Stimulated activated naive CD8-positive, alpha-beta T cell treated with anti-CD3 and anti-CD28 coated beads, Interleukin-15, Interleukin-2, amounts not matched to agents 100 U/mL and 50 U/mL, for 24 hours (primary cell): Measurements from ENCODE around the gene CFL1.
A peak's percentile ranks its signal among the peaks of the same experiment; 100 is the strongest.

Experiments used
- ATAC-seq: fragments of 150-1000 bp; cut with Tn5 transposase; one replicate; pipeline ENCODE4 v1.10.0; 2021
- DNase-seq: peaks from one replicate; pipeline ENCODE4 v3.0.0; 2021

Gene CFL1

DNA sequence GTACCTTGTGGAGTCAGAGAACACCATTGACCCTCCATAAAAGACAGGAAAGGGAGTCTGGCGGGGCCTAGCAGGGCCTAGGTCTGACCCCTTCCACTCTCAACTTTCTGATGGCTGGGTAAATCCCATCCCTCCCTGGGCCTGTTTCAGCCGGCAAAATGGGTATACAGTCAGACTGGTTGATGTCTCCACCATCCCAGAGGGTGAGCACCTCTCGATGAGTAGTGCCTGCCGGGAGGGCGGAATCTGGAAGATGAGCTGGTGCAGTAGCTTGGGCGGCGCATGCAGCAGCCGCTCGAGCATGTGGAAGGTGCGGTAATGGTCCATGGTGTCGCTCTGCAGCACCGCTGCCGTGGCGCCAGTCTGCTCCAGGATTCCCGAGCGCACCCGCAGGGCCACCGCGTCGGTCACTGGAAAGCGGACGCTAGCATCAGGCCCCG is 29.8 kb upstream of the CFL1 start:
- ATAC-seq, result no peak
- no peak for DNase-seq

DNA sequence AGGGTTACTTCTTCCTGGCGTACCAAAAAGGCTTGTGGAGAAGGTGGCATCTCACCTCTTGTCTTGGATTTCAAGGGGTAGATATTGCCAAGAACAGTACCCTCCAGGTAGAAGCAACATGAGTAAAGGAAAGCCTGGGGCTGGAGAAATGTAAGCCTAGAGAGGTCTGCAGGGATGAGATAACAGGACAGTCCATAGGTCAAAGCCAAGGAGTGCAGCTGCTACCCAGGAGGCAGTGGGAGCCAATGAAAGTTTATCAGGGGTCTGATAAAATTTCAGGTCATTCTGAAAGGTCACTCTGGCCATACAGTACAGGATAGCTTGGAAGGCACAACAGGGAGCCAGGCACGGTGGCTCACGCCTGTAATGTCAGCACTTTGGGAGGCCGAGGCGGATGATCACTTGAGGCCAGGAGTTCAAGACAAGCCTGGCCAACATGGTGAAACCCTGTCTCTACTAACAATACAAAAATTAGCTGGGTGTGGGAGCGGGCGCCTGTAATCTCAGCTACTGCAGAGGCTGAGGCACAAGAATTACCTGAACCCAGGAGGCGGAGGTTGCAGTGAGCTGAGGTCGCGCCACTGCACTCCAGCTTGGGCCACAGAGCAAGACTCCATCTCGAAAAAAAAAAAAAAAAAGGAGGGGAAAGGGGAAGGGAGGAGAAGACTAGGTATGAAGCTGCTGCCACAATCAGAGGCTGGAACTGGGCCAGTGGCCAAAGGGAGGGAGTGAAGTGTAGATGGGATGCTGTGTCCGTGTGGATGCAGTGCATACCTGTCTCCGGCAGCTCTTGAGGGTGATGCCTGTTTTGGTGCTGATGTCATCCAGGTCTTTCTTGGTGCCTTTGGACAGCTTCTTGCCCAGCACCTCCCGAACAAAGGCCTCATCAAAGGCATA is 29.1 kb upstream of the CFL1 start:
- no peak for DNase-seq
- no peak for ATAC-seq

DNA sequence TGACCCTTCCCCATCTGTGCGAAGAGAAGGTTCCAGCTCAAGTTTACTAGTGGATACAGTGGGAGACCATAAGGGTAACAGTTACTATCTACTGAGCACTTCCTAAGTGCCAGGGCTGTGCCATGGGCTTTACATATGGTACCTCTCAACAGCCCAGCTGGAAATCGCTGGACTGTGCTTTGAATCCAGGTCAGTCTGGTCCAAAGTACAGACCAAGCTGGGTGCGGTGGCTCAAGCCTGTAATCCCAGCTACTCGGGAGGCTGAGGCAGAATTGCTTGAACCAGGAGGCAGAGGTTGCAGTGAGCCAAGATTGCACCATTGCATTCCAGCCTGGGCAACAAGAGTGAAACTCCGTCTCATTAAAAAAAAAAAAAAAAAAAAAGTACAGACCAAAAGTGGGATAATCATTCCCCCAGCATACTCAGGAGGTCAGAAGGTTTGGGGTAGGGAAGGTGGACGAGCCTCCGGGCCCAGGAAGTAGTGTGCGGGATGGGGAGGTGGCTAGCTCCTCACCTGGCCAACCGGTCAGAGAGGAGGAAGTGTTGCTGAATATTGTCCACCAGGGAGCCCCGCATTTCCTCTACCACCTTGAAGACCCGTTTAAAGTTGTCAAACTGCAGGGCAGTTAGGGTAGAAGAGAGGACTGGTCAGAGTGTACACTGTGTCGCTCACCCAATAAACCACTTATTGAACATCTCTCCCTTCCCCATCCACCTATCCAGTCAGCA is 28.0 kb upstream of the CFL1 start:
- DNase-seq (no peak), ATAC-seq (no peak)

DNA sequence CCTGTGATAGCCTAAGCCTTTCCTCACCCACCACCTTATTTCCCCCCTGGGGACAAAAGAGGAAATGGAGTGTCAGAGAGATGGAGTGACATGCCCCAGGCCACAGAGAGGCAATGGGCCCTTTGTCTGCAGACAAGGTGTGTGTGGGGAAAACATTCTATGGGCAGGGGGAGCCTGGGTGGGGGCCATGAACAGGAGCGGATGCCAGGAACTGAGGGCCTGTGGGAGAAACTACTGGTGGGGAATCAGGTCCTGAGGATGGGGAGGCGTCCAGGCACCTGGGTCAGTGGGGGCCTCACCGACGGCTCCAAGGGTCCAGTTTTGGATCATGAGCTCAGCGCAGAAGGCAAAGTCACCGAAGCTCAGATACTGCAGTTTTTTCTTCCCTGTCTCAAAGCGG is 27.3 kb upstream of the CFL1 start:
- ATAC-seq, result no peak

DNA sequence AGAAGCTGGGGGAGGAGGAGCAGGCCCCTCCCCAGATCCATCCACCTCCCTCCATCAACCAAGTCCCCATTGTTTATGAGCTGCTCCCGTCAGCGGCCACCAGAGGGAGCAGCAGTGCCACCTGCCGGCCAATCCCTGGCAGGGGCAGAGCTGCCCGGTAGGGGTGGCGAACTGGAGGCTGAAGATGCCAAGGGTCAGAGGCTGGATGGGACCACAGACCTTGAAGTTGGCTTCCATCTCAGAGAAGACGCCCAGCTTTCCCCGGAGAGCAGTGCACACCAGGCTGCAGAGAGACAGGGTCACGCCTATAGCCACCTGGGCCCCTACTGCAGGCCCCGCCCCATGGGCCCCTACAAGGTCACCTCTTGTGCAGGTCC is 26.7 kb upstream of the CFL1 start:
- peak; percentile 44 for ATAC-seq
- peak; percentile 88 for DNase-seq

More for the DNA sequence above, 27.3 kb upstream of the CFL1 start:
- DNase-seq, result no peak

DNA sequence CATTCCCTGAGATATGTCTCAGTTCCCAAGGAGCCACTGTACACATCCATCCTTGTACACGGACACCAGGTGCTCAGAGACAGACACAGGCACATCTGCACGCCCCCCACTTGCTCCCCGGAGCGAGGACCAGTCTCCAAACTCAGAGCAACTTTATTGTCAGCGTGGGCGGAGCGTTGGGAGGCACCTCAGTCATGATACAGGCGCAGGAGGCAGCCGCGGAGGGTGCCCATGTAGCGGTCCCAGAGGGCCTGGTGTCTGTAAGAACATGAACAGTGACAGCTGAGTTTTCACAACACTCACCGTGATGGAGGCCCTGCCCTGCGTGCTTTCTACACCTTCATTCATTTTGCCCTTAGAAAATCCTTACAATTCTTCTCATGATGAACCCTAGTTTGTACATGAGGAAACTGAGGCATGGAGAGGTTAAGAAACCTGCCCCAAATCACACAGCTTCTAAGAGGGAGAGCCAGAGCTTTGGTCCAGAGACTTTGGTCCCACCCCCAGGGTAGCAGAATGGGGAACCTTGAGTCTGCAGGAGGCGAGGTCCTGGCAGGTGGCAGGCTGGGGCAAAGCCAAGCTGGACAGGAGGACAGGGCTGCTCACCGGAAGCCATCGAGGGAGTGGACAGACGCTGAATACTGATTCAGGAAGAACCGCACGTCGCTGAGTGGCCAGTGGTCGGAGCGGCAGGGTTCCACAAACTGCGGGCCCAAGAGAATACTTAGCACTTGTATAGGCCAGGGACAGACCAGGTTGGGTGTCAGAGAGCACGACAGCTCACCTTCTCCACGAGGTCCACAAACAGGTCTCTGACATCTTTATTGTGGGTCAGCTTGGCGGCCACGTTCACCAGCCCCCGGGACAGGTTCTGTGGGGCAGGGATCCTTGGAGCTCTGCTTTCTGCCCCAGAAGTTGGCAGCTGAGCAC is 26.1 kb upstream of the CFL1 start:
- no peak for DNase-seq
- ATAC-seq, result no peak

DNA sequence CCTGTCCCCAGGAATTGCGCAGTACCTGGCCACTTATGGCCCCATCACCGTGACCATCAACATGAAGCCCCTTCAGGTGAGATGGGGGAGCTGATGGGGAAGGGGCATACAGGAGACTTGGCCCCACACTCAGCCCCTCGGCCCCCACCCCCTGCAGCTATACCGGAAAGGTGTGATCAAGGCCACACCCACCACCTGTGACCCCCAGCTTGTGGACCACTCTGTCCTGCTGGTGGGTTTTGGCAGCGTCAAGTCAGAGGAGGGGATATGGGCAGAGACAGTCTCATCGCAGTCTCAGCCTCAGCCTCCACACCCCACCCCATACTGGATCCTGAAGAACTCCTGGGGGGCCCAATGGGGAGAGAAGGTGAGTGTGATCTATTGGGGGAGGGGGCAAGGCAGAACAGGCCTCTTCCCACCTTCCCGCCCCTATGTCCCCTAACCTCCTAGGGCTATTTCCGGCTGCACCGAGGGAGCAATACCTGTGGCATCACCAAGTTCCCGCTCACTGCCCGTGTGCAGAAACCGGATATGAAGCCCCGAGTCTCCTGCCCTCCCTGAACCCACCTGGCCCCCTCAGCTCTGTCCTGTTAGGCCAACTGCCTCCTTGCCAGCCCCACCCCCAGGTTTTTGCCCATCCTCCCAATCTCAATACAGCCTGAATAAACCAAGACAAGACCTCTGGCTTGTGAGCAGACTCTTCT is 25.2 kb upstream of the CFL1 start:
- no peak for DNase-seq
- ATAC-seq, result no peak

DNA sequence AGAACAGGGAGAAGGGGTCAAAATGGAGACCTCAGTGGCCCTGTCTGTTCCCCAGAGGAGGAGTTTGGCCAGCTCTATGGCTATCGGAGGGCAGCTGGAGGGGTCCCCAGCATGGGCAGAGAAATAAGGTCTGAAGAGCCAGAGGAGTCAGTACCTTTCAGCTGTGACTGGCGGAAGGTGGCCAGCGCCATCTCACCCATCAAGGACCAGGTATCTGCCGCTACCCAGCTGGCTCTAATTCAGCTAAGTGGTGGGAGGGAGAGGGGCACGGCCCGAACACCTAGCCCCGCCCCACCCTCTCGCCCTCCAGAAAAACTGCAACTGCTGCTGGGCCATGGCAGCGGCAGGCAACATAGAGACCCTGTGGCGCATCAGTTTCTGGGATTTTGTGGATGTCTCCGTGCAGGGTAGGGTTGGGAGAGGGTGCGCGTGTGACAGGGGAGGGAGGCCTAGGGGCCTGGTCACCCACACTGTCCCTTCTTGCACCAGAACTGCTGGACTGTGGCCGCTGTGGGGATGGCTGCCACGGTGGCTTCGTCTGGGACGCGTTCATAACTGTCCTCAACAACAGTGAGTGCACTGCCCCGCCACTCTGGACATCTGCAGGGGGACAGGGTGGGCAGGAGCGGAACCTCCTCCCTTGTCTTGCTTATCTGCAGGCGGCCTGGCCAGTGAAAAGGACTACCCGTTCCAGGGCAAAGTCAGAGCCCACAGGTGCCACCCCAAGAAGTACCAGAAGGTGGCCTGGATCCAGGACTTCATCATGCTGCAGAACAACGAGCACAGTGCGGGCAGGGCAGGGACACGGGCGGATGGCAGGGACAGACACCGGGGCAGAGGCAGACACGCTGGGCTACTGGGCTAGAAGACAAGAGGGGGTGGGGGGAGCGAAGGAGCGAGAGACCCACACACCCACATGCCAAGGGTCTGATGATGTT is 24.4 kb upstream of the CFL1 start:
- ATAC-seq (no peak), DNase-seq (no peak)

DNA sequence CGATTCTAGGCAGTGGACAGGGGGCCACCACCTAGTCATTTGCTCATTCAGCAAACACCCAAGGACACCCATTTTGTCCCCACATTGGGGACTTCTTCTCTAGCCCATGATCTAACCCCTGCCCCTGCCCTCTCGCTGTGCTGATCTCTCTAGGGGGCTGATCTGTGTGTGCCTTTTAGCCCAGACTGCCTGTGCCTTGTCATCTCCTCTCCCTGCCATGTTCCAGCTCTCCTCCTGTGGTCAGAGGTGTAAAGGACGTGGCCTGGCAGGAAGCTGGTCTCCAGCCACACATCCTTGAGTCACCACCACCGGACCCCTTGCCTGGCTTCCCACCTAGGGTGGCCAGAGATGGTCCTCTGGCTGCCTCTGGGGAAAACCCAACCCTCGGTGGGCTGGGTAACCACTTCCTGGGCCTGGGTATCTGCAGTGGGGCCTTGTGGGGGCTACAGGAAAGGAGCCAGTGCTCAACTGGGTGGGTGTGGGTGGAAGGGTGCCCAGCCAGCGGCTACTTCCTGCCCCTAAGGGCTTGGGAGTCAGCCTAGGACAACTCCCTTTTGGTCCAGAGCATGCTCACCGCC is 23.0 kb upstream of the CFL1 start:
- ATAC-seq, result peak; percentile 36
- peak; percentile 50 for DNase-seq

DNA sequence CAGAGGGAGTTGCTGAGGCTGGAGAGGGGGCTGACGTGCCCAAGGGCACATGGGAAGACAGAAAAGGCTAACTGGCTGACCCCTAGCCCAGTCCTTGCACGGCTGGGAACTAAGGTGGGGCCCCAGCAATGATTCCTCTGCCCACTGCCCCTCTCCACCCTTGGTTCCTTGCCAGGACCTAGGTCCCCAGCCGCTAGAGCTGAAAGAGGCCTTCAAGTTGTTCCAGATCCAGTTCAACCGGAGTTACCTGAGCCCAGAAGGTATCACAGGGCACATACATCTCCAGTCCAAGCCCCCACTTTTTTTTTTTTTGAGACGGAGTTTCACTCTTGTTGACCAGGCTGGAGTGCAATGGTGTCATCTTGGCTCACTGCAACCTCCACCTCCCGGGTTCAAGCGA is 22.0 kb upstream of the CFL1 start:
- DNase-seq, result no peak
- no peak for ATAC-seq

DNA sequence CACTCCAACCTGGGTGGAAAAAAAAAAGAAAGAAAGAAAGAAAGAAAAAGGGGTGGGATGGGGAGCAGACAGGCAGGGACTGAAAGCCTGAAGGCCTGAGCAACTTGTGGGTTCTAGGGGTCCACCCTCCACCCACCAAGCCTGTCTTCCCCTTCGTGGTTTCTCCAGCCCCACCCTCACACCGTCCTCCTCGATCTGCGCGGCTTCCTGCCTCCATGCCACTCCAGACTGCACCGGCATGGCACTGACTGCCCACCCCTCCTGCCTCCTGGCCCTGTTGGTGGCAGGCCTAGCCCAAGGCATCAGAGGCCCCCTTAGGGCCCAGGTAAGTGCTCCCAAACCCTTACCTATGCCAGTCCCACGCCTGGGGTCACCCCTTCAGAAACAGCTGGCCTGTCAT is 21.6 kb upstream of the CFL1 start, which contains the start of gene CTSW:
TSS of gene CTSW (plus strand) at position 221 of the 400 bp plus-strand sequence. CDS start at position 239, 18 bp downstream.
- DNase-seq, result peak; percentile 72
- ATAC-seq, result peak; percentile 76

DNA sequence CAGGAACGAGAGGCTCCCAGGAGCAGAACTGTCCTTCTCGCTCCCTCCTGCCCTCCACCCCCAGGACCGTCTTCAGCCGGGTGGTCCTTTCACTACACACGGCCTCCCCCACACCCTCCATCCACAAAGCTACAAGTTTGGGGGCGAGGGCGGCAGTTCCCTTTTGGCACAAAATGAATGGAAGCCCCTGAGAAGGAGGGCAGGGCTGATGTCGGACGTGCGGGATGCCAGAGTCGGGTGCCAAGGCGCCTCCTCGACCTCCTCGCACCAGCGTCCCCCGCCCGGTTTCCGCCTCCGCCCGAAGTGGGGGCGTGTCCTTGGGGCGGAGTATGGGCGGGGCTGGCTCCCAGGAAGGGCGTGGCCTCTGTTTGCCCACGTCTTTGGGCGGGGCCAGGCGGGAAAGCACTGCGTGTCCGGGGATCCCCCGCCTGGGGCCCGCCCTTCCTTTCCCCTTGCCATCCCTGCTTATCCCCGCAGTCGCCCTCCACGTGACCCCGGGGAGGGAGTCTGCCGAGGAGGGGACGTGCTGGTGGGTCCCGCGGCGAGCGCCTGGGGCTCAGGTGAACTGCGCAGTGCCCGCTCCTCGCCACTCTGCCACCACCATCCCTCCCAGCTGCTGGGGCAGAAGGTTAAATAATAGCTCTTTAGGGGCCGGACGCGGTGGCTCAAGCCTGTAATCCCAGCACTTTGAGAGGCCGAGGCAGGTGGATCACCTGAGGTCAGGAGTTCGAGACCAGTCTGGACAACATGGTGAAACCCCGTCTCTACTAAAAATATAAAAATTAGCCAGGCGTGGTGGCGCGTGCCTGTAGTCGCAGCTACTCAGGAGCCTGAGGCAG is 15.6 kb upstream of the CFL1 start:
- peak; percentile 98 for DNase-seq
- peak; percentile 86 for ATAC-seq

DNA sequence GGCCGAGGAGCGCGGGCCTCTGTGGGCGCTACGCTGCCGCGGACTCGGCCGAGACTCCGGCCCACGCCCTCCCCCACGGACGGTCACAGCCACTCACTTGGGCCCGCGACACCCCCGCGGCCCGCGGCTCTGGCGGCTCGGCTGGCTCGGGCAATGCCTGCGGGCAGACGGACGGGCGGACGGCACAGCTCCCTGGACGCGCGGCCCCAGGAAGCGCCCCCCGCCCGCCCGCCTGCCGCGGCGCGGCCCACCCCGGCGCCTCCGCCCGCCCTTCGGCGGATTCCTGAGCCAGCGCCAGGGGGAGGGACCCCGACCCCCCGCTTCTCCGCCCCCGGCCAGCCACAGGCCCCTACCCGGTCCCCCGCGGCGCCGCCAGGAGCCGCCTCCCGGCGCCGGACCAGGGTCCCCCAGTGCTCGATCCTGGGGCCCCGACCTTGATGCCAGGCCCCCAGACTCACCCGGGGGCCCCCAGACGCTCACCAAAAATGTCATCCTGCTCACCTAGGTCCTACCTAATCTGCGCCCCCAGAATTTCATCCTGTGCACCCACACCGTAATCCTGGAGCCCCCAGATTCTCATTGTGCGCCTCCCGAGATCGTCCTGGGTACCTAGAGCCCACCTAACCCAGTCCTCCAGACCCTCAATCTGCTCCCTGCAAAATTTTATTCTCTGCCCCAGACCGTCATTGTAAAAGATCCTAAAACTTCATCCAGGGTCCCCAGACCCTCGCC is 14.8 kb upstream of the CFL1 start, which contains the start of gene EFEMP2:
TSS of gene EFEMP2 (minus strand) at position 215 of the 732 bp plus-strand sequence. CDS start 446 bp downstream, outside the sequence.
- DNase-seq (no peak), ATAC-seq (no peak)

DNA sequence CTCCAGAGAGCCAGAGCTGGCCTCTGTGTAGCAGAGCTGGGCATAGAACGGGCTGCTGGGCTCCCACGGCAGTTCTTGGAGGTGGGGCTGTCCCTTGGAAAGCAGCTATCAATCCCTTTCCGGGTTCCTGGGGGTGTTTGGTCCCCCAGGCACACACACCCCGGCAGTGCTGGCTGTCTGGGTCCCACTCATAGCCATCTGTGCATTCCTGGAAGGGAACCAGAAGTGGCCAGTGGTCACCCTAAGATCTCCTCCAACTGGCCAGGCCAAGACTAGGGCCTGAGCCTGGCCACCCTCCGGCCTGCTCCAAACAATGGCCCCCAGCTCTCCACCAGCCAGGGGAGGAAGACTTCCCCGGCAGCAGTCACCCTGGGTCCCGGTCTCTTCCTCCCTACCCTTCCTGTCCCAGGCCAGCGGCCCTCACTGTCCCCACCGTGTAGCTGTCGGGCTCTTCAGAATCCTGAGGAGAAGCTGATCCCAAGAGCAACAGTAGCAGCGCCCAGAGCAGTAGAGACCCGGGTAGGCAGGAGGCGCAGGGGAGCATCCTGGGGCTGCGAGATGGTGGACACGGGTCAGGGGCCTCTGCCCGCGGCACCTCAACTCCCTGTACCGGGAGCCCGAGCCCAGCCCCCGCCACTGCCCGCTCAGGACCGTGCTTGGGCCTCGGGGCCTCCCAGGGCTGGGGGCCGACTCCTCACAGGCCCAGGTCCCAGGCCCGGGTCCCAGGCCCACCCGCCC is 14.0 kb upstream of the CFL1 start:
- ATAC-seq (no peak), DNase-seq (no peak)

DNA sequence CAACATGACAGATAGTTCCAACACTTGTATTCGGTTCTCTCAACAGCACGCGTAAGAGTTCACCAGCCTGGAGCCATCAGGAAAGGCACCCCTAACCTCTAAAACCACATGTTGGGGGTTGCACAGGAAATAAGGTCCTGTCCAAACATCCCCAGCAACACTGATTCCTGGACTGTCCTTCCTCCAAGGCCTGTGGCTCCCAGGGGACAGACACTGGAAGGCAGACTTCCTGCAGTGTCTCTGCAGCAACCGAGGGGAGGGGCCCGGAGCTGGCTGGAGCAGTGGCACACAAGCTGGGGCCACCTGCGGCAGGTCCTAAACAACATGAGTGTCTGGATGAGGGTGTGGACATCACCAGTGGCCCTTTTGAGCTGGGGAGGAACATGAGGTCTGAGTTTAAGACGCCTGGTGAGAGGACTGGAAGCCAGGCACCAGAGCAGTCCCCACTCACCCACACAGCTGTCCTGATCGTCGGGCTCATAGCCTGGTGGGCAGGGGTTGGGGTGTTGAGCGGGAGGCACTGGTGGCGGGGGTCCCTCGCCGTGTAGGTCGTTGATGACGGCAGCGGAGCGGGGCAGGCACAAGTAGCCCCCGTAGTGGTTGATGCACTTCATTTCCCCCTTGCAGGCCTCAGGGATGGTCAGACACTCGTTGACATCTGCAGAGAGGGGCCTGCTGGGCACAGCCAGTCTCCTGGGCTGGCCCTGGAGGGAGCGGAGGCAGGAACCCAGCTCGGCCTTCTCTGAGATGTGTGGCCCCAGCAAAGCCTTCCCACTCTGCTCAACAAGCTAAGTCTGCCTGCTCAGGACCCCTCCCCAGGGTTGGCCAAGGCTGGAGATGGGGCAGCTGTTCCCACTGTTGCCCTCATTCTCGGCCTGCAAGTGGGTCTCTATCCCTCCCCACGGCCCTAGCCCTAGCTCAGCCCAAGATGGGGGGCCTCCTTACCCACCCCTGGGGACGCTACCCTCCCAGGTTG is 13.0 kb upstream of the CFL1 start:
- no peak for ATAC-seq
- no peak for DNase-seq

DNA sequence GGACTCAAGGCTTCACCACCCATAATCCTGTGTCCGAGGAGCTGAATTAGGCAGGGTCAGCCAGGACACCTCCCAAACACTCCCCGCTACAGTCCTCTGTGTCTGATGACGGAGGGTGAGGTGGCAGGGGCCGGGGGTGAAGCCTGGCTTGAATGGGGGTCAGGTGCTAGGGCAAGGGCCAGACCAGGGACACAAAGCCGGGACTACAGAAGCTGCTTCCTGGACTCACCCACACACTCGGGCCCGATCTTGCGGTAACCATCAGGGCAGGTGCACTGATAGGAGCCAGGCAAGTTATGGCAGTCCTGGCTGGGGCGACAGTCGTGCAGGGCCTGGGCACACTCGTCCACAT is 12.3 kb upstream of the CFL1 start:
- DNase-seq (no peak), ATAC-seq (no peak)
